Panc1 (cell line): ENCODE measurements around the gene EXTL1.

Source experiments
- POLR2AphosphoS5 ChIP-seq: IDR thresholded peaks from 2 replicates; pipeline ENCODE4 v1.6.1; 2012; ENCODE audit warnings: mild to moderate bottlenecking, low read depth, low read length, moderate library complexity
- SIN3A ChIP-seq: IDR thresholded peaks from 2 replicates; pipeline ENCODE4 v1.6.1; 2012; ENCODE audit warnings: low read depth, mild to moderate bottlenecking, low read length, moderate library complexity, borderline replicate concordance; ENCODE audit not compliant: insufficient read depth
- TCF7L2 ChIP-seq: IDR thresholded peaks from 2 replicates; pipeline ENCODE4 v1.6.1; 2011; ENCODE audit warnings: mild to moderate bottlenecking, low read depth, low read length, inconsistent platforms
- TF ChIP-seq, protein P1 (sequence below), 2 experiments: IDR thresholded peaks; 2 replicates each; pipeline ENCODE4 v1.6.1; 2011 to 2012; ENCODE audit warnings: low read depth in 2 of 2, control low read depth in 1 of 2, low read length in 1 of 2, mild to moderate bottlenecking in 1 of 2, moderate library complexity in 1 of 2; ENCODE audit not compliant: insufficient read depth in 1 of 2

DNA sequence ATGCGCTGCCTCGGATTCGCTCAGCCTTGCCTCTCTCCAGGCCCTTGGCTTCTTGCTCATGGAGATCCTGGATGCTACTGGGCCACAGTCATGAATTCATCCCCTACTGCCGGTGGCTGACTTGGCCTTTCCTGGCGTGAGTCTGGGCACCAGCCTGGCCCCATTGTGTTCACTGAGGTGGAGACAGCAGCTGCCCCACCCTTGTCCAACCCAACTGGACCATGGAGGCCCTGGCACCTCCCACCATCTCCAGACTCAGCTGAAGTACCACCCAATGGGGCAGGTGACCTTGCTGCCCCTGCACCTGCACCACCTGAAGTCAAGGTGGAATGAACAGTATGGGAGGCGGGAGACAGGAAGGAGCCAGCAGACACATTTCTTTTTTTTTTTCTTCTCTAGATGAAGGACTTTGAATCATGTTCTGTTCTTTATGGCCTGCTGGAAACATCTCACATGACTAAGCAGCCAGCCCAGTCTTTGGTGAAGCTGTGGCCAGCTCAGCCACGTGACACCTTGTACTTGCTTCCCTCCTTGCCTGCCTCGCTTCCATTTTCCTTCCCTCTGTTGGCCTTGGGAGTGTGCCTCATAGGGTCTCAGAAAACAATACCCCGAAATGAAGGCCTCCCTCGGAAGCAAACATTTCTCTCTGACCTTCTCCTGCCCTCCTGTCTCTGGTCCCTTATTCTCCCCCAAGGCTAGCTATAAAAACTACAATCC lies 28.1 kb downstream of the EXTL1 start:
- TF ChIP-seq SIN3A, result no peak
- no peak for TF ChIP-seq TCF7L2
- TF ChIP-seq, protein P1, sequence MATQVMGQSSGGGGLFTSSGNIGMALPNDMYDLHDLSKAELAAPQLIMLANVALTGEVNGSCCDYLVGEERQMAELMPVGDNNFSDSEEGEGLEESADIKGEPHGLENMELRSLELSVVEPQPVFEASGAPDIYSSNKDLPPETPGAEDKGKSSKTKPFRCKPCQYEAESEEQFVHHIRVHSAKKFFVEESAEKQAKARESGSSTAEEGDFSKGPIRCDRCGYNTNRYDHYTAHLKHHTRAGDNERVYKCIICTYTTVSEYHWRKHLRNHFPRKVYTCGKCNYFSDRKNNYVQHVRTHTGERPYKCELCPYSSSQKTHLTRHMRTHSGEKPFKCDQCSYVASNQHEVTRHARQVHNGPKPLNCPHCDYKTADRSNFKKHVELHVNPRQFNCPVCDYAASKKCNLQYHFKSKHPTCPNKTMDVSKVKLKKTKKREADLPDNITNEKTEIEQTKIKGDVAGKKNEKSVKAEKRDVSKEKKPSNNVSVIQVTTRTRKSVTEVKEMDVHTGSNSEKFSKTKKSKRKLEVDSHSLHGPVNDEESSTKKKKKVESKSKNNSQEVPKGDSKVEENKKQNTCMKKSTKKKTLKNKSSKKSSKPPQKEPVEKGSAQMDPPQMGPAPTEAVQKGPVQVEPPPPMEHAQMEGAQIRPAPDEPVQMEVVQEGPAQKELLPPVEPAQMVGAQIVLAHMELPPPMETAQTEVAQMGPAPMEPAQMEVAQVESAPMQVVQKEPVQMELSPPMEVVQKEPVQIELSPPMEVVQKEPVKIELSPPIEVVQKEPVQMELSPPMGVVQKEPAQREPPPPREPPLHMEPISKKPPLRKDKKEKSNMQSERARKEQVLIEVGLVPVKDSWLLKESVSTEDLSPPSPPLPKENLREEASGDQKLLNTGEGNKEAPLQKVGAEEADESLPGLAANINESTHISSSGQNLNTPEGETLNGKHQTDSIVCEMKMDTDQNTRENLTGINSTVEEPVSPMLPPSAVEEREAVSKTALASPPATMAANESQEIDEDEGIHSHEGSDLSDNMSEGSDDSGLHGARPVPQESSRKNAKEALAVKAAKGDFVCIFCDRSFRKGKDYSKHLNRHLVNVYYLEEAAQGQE (IDR thresholded peaks at IDR 0.05; ENCODE audit: insufficient read depth in 1 of 2, low read depth in 2 of 2, low read length in 1 of 2), result no peak
- no peak for TF ChIP-seq POLR2AphosphoS5
